RWPE2 (cell line): ENCODE measurements around the gene PPP1R14D.

Experiments used
- ATAC-seq: fragments of 200-7000 bp; cut with Tn5 transposase; 3 replicates; pipeline ENCODE4 v1.9.1; 2021; ENCODE audit warnings: low read depth
- DNase-seq: peaks from one replicate; pipeline ENCODE4 v3.0.0-alpha.2; 2020; ENCODE audit warnings: low spot score
- H3K27ac ChIP-seq: fragments of 450-650 bp; 2 replicates; pipeline ENCODE4 v1.5.1; 2017; ENCODE audit warnings: mild to moderate bottlenecking; ENCODE audit not compliant: poor library complexity, severe bottlenecking
- H3K27me3 ChIP-seq: fragments of 250-450 bp; sonication (Bioruptor Pico); 2 replicates; pipeline ENCODE4 v1.5.1; 2021; ENCODE audit warnings: mild to moderate bottlenecking, moderate library complexity; ENCODE audit not compliant: insufficient read depth, poor library complexity, severe bottlenecking
- H3K36me3 ChIP-seq: fragments of 250-450 bp; sonication (Bioruptor Pico); 2 replicates; pipeline ENCODE4 v1.5.1; 2020; ENCODE audit warnings: low read depth, mild to moderate bottlenecking, moderate library complexity
- H3K4me1 ChIP-seq: fragments of 250-450 bp; sonication (Bioruptor Pico); 2 replicates; pipeline ENCODE4 v1.5.1; 2021; ENCODE audit warnings: mild to moderate bottlenecking, moderate library complexity; ENCODE audit not compliant: insufficient read depth, poor library complexity, severe bottlenecking
- H3K4me3 ChIP-seq: fragments of 250-450 bp; sonication (Bioruptor Pico); 2 replicates; pipeline ENCODE4 v1.5.1; 2021; ENCODE audit warnings: mild to moderate bottlenecking, moderate library complexity; ENCODE audit not compliant: severe bottlenecking
- H3K9me3 ChIP-seq: fragments of 250-450 bp; sonication (Bioruptor Pico); 2 replicates; pipeline ENCODE4 v1.5.1; 2021; ENCODE audit warnings: mild to moderate bottlenecking, moderate library complexity; ENCODE audit not compliant: severe bottlenecking
- CTCF ChIP-seq: fragments of 450-650 bp; IDR thresholded peaks from one replicate; pipeline ENCODE4 v1.5.1; 2017; ENCODE audit warnings: mild to moderate bottlenecking, moderate library complexity; ENCODE audit not compliant: poor library complexity, severe bottlenecking

PPP1R14D gene

DNA sequence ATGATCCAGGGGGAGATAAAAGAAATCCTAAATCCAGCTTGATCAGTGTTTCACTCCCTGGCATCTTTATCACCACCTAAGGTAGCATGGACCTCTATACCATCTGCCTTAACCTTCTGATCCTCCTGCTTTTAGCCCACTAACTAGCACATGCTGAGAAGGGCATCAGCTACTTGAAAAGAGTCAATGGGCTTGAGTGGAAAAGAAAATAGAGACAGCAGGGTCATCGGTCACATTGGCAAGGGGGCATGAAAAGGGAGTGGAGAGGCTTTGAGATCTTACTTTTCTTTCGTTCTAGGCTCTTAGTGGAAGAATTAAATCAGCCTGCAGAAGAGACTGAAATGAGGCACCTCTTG is 21.9 kb downstream of the PPP1R14D start:
- Histone ChIP-seq H3K4me3 (peak overlapping the region; percentile 77), H3K4me1 (peaks cover 5% of the 10 kb centered on the region), H3K27me3 (no peaks in the 10 kb centered on the region), H3K27ac (peak overlapping the region; percentile 76), H3K9me3 (no peaks in the 10 kb centered on the region), H3K36me3 (peaks cover 14% of the 10 kb centered on the region)
- TF ChIP-seq CTCF: no peak
- ATAC-seq (no peak), DNase-seq (no peak)

DNA sequence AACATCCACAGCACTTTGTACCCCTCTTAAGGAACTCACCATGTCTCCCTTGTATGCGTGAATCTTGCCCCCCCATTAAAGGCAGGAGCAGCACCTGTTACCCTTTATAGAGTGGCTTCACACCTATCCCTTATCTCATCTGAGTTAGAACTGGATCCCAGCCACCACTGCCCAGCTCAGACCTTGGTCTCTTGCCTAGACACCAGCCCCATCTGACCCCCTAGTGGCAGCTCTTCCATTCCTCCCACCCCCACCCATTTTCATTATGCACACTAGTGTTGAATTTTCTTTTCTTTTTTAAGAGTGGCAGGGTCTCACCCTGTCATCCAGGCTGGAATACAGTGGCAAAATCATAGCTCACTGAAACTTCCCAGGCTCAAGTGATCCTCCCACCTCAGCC is 24.8 kb downstream of the PPP1R14D start:
- no peak overlapping the region for H3K4me3 ChIP-seq
- H3K9me3 ChIP-seq: no peaks in the 10 kb centered on the region
- peaks cover 6% of the 10 kb centered on the region for H3K4me1 ChIP-seq
- H3K36me3 ChIP-seq: peaks cover 19% of the 10 kb centered on the region
- peak; percentile 10 for TF ChIP-seq CTCF
- no peak for ATAC-seq
- no peak overlapping the region for H3K27ac ChIP-seq
- H3K27me3 ChIP-seq: no peaks in the 10 kb centered on the region
- no peak for DNase-seq

- Histone ChIP-seq H3K36me3 (peaks cover 24% of the 10 kb centered on the region), H3K27ac (no peak overlapping the region), H3K4me3 (no peak overlapping the region), H3K9me3 (no peaks in the 10 kb centered on the region), H3K4me1 (peaks cover 8% of the 10 kb centered on the region), H3K27me3 (no peaks in the 10 kb centered on the region)
- DNase-seq (no peak), ATAC-seq (no peak)
- TF ChIP-seq CTCF: no peak
Measured at GRCh38 chr15:40803076-40803475, 25.4 kb downstream of the PPP1R14D start.

DNA sequence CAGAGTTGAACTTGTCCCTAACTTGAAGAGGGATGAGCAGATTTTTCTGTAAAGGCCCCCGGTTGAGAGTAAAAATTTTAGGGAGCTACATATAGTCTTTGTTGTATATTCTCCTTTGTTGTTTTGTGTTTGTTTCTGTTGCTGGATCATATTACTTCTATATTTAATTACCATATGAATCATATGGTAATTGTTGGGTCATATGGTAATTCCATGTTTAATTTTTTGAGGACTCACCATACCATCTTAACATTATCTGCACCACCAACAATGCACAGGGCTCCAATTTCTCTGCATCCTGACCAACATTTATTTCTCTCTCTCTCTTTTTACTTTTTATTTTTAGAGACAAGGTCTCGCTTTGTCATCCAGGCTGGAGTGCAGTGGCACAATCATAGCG is 29.0 kb downstream of the PPP1R14D start:
- Histone ChIP-seq H3K27me3 (no peaks in the 10 kb centered on the region), H3K4me1 (peaks cover 23% of the 10 kb centered on the region), H3K36me3 (peaks cover 27% of the 10 kb centered on the region), H3K9me3 (no peaks in the 10 kb centered on the region), H3K27ac (peak overlapping the region; percentile 24), H3K4me3 (no peak overlapping the region)
- DNase-seq (no peak), ATAC-seq (no peak; the same call in 2 of the 3 replicates)
- TF ChIP-seq CTCF: no peak

GRCh38 chr15:40796512-40796911 is 32.0 kb downstream of the PPP1R14D start:
- no peak overlapping the region for H3K4me3 ChIP-seq
- no peaks in the 10 kb centered on the region for H3K27me3 ChIP-seq
- DNase-seq (no peak), ATAC-seq (no peak)
- TF ChIP-seq CTCF: no peak
- H3K4me1 ChIP-seq: peaks cover 41% of the 10 kb centered on the region
- peak overlapping the region; percentile 29 for H3K27ac ChIP-seq
- peaks cover 36% of the 10 kb centered on the region for H3K36me3 ChIP-seq
- H3K9me3 ChIP-seq: no peaks in the 10 kb centered on the region
